ENCODE data around the gene PRELID1. TPM values are rescaled to one million over a fixed set of nuclear protein-coding genes. Genes with fewer than 3 reads are reported as not detected.

The PRELID1 gene
- total RNA-seq, 1 donor from 2014 or later = 98.8 TPM

GRCh38 chr5:177264178-177264577, 39.4 kb upstream of the PRELID1 start:
- no peak for TF ChIP-seq CTCF (IDR thresholded peaks at IDR 0.05)
- Mint-ChIP-seq H3K4me3 (ENCODE audit: unreplicated experiment) (no peak overlapping the region), H3K4me1 (ENCODE audit: unreplicated experiment) (peaks cover 10% of the 10 kb centered on the region), H3K9me3 (ENCODE audit: unreplicated experiment) (no peaks in the 10 kb centered on the region), H3K36me3 (ENCODE audit: unreplicated experiment) (peaks cover 50% of the 10 kb centered on the region), H3K27me3 (ENCODE audit: unreplicated experiment) (no peaks in the 10 kb centered on the region), H3K27ac (ENCODE audit: unreplicated experiment) (no peak overlapping the region)
- no peak for DNase-seq (ENCODE audit: extremely low spot score, unreplicated experiment)

GRCh38 chr5:177265395-177265794, 38.2 kb upstream of the PRELID1 start:
- DNase-seq (ENCODE audit: extremely low spot score, unreplicated experiment) = no peak
- H3K36me3 Mint-ChIP-seq (ENCODE audit: unreplicated experiment) = peaks cover 57% of the 10 kb centered on the region
- no peak for TF ChIP-seq CTCF (IDR thresholded peaks at IDR 0.05)

GRCh38 chr5:177269232-177269895, 34.2 kb upstream of the PRELID1 start:
- no peak for TF ChIP-seq CTCF (IDR thresholded peaks at IDR 0.05)
- peaks cover 14% of the 10 kb centered on the region for H3K4me1 Mint-ChIP-seq (ENCODE audit: unreplicated experiment)
- no peak overlapping the region for H3K4me3 Mint-ChIP-seq (ENCODE audit: unreplicated experiment)
- H3K27ac Mint-ChIP-seq (ENCODE audit: unreplicated experiment) = no peak overlapping the region
- H3K36me3 Mint-ChIP-seq (ENCODE audit: unreplicated experiment) = peaks cover 38% of the 10 kb centered on the region
- no peaks in the 10 kb centered on the region for H3K27me3 Mint-ChIP-seq (ENCODE audit: unreplicated experiment)
- no peaks in the 10 kb centered on the region for H3K9me3 Mint-ChIP-seq (ENCODE audit: unreplicated experiment)
- no peak for DNase-seq (ENCODE audit: extremely low spot score, unreplicated experiment)

More at GRCh38 chr5:177265395-177265794, 38.2 kb upstream of the PRELID1 start:
- H3K27ac Mint-ChIP-seq (ENCODE audit: unreplicated experiment) = no peak overlapping the region
- no peaks in the 10 kb centered on the region for H3K9me3 Mint-ChIP-seq (ENCODE audit: unreplicated experiment)
- H3K27me3 Mint-ChIP-seq (ENCODE audit: unreplicated experiment) = no peaks in the 10 kb centered on the region
- no peak overlapping the region for H3K4me3 Mint-ChIP-seq (ENCODE audit: unreplicated experiment)
- peaks cover 10% of the 10 kb centered on the region for H3K4me1 Mint-ChIP-seq (ENCODE audit: unreplicated experiment)

- H3K4me3 Mint-ChIP-seq (ENCODE audit: unreplicated experiment) = no peak overlapping the region
- H3K27ac Mint-ChIP-seq (ENCODE audit: unreplicated experiment) = no peak overlapping the region
- H3K36me3 Mint-ChIP-seq (ENCODE audit: unreplicated experiment) = peaks cover 36% of the 10 kb centered on the region
- no peaks in the 10 kb centered on the region for H3K27me3 Mint-ChIP-seq (ENCODE audit: unreplicated experiment)
- no peaks in the 10 kb centered on the region for H3K9me3 Mint-ChIP-seq (ENCODE audit: unreplicated experiment)
- DNase-seq (ENCODE audit: extremely low spot score, unreplicated experiment) = no peak
- no peak for TF ChIP-seq CTCF (IDR thresholded peaks at IDR 0.05)
- H3K4me1 Mint-ChIP-seq (ENCODE audit: unreplicated experiment) = peaks cover 14% of the 10 kb centered on the region
Measured at GRCh38 chr5:177269976-177270375, 33.6 kb upstream of the PRELID1 start.

- peaks cover 14% of the 10 kb centered on the region for H3K4me1 Mint-ChIP-seq (ENCODE audit: unreplicated experiment)
- H3K27me3 Mint-ChIP-seq (ENCODE audit: unreplicated experiment) = no peaks in the 10 kb centered on the region
- H3K36me3 Mint-ChIP-seq (ENCODE audit: unreplicated experiment) = peaks cover 38% of the 10 kb centered on the region
- TF ChIP-seq CTCF (IDR thresholded peaks at IDR 0.05) = no peak
- no peak overlapping the region for H3K4me3 Mint-ChIP-seq (ENCODE audit: unreplicated experiment)
- DNase-seq (ENCODE audit: extremely low spot score, unreplicated experiment) = no peak
- no peaks in the 10 kb centered on the region for H3K9me3 Mint-ChIP-seq (ENCODE audit: unreplicated experiment)
- H3K27ac Mint-ChIP-seq (ENCODE audit: unreplicated experiment) = no peak overlapping the region
Measured at GRCh38 chr5:177270653-177271052, 32.9 kb upstream of the PRELID1 start.

Measured in osteocyte (in vitro differentiated cells).